GM19468 (cell line): Measurements from ENCODE around the gene C6orf52.

Experiments used
- ATAC-seq: cut with Tn5 transposase; IDR thresholded peaks from one replicate; pipeline ENCODE4 v1.9.1; 2021; ENCODE audit warnings: mild to moderate bottlenecking, moderate library complexity, moderate number of reproducible peaks; ENCODE audit not compliant: unreplicated experiment; ENCODE audit errors: extremely low read depth

C6orf52 gene

DNA sequence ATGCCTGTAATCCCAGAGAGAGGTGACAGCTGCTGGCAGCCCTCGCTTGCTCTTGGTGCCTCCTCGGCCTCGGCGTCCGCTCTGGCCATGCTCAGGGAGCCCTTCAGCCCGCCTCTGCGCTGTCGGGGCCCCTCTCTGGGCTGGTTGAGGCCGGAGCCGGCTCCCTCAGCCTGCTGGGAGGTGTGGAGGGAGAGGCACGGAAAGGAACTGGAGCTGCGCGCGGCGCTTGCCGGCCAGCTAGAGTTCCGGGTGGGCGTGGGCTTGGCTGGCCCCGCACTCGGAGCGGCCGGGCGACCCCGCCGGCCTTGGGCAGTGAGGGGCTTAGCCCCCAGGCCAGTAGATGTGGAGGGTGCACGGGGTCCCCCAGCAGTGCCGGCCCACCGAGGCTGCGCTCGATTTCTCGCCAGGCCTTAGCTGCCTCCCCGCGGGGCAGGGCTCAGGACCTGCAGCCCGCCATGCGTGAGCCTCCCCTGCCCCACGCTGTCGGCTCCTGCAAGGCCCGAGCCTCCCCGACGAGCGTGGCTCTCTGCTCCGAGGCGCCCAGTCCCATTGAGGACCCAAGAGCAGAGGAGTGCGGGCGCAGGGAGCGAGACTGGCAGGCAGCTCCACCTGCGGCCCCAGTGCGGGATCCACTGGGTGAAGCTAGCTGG is 34.6 kb downstream of the C6orf52 start:
- ATAC-seq, result no peak

DNA sequence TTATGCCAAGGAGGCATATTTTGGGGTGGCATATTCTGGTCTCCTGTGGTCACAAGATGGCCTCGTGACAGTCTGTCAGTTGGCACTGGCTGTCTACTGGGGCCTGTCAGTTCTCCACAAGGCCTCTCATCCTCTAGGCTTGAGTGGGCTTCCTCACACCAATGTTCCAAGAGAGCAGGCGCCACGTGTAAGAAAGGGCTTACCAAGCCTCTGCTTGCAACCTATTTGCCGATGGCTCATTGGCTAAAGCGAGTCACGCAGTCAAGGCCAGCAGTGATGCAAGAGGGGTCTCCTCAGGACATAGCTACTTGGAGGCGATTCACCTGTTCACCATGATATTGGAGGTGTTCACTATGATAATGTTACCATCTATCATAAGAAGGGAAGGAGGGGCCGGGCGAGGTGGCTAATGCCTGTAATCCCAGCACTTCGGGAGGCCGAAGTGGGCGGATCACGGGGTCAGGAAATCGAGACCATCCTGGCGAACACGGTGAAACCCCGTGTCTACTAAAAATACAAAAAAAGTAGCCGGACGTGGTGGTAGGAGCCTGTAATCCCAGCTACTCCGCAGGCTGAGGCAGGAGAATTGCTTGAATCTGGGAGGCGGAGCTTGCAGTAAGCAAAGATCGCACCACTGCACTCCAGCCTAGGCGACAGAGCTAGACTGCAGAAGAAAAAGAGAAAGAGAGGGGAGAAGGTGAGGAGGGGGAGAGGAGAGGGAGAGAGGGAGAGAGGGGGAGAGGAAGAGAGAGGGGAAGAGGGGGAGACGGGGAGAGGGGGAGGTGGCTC is 35.3 kb downstream of the C6orf52 start:
- ATAC-seq, result no peak

DNA sequence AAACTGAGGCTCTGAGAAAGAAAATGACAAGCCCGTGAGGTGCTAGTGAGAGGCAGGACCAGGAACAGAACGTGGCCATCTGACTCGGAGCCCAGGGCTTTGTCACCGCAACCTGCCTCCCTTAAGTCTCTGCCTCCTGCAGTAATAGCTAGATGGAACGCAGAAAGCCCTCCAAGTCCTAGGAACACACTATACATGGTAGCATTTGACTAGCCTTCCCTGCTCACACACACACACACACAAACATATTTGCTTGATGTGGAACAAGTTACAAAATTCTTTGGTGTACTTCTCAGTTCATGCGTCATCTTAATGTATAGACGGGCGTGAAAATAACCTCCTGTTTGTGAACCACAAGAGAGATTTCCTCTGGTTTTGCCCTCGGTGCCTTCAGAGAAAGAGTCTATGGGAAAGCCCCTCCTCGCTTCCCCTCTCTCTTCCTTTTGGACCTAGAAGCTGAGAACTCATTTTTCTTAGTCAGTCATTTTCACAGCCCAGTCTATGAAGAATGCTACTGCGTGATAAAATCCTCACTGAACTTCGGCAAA is 38.8 kb downstream of the C6orf52 start:
- no peak for ATAC-seq

DNA sequence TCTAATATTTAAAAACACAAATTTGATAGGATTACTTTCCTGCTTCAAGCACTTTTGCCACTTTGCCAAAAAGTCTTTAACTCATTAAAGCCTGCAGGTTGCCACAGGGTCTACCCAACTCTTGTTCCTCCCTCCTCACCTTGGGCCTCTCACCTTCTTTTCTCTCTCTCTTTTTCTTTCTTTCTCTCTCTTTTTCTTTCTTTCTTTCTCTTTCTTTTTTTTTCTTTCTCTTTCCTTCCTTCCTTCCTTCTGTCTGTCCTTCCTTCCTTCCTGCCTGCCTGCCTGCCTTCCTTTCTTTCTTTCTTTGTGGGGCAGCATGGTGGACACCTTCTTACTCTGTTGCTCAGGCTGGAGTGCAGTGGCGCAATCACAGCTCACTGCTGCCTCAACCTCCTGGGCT is 50.2 kb downstream of the C6orf52 start:
- ATAC-seq, result no peak

DNA sequence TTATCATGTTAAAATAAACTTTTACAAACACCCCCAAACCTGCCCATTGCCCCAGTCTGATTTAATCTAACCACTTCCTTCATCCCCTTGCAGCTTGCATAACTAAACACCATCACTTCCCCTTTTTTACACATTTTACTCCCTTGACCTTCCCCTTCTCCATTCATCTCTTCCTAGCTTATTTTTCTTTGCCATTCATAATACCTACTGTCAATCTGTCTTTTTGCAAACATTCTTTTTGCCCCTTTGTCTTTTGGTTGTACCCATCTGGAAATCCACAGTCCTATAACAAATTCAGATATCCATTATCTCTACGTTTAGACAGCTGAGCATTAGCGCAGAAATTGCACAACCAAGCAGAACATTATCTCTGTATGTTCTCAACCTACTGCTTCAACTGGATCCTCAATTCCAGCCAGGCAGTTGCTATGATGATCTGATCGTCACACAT is 51.2 kb downstream of the C6orf52 start:
- no peak for ATAC-seq

DNA sequence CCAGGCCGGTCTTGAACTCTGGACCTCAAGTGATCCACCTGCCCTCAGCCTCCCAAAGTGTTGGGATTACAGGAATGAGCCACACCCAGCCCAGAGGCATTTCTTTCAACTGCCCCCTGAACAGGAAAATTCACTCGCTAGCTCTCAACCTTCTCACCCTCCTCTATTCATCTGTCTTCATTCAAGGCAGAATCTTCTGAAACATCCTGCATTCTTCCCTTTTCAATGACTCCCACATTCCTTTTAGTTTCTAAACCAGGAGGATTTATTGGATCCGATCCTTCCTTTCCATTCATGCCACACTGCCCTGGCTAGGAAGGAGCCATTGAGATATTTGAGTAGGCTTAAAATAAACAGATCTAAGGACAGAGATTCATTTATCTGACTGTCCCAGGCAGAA is 52.9 kb downstream of the C6orf52 start:
- no peak for ATAC-seq

DNA sequence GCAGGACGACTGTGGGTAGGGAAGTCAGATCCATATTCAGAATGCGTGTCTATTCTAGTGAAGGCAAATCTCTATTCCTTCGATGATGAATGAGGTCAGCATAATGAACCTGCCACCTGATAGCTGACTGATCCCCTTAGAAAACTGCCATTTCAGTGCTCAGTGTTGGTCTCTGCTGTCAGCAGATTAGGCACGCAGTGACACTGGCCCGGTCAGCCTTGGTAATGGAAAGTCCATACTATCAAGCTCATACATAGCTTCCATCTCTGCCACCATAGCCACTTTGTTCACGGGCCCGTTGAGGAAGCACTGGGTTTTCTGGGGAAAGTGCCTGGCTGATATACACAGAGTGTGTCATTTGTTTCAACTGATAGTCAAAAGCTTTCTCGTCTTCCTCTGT is 54.0 kb downstream of the C6orf52 start:
- no peak for ATAC-seq

DNA sequence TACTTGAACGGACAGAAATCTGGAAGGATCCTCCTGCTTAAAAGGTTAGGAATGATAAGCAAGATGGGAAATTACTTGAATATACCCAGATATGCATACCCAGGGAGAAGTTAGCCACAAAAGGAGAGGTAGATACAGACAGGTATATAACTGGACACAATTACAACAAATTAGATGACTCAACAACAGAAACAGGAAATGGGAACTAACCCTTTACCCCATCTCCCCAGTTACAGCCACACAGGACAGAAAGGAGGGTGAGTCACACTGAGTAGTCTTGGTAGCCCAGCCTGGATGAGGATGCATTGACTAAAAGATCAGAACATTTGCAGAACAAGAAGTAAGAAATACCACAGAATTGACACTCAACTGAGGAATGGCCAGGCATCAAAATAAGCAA is 61.2 kb downstream of the C6orf52 start:
- peak; percentile 85 for ATAC-seq

DNA sequence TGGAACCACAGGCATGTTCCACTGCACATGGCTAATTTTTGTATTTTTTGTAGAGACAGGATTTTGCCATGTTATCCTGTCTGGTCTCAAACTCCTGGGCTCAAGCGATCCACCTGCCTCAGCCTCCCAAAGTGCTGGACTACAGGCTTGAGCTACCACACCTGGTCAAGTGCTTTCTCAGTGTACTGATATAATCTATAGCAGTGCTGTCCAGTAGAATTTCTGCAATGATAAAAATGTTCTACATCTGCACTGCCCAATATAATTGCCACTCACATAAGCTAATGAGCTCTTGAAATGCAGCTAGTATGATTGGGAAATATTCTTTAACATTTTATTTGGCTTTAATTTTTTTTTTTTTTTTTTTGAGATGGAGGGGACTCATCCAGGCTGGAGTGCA is 64.2 kb downstream of the C6orf52 start:
- no peak for ATAC-seq

DNA sequence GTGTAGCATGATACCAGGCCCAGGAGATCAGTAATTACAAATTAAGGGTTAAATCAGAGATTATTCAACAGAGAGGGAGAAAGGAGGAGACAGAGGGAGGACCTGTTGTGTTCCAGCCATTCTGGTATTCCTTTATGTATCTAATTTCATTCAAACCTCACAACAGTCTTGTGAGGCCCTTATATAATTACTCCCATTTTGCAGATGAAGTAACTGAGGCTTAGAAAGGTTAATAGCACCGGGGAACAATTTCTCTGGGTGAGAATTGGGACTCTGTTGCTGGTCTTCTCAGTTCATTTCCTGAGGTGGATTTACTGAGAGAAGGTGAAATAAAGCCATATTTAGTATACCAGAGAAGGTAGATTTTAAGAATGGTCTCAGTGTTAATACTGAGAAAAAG is 66.6 kb downstream of the C6orf52 start:
- ATAC-seq, result no peak

DNA sequence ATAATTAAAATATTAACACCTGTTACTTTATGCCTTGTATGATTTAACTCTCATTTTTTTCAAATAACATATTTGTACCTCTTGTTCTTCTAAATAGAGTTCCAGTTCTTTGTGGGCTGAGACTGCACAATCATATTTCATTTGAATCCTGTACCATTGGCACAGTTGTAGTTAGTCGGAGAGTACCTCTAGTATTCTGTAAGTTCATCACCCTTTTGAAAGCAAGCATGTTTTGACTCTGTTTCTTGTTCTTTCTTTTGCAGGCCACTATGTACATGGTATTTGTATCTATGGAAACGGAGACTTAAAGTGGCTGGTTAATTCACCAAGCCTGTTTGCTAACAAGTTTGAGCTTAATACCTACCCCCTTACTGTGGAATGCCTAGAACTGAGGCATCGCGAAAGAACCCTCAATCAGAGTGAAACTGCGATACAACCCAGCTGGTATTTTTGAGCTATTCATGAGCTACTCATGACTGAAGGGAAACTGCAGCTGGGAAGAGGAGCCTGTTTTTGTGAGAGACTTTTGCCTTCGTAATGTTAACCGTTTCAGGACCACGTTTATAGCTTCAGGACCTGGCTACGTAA is 68.2 kb downstream of the C6orf52 start:
- no peak for ATAC-seq

DNA sequence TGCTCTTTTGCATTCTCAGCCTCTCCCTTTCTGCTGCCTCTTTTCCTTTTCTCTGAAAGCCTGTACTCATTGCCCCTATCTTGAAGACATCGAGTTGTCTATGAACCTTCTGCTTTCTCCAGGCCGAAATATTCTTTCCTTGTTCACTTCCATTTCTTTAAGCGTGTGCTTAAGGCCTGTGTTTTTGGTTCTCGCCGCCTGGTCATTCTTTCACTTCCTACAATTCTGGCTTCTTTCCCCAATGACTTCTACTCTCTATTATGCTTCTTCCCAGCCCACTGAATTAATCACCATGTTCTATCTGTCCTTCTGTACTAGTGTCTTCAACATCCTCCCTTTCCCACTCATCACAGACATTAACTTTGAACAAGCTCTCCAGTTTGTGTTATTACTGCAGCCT is 69.6 kb downstream of the C6orf52 start:
- ATAC-seq, result no peak

DNA sequence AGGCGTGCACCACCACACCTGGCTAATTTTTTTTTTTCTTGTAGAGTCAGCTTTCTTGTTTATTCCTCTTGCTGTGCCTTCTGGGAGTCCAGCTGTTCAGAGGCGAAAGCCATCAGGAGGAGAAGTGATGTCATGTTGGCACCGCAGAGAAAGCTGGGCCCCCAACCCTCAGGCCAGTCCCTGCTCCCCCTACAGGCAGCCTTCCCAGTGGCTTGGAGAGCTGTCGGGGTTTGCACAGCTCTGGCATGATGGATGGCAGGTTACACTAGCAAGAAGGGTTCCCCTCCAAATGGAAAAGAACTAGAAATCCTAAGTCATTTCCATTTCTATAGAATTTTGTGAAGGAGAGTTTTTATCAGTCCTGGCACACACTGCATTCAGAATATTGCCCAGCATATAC is 72.6 kb downstream of the C6orf52 start:
- ATAC-seq, result no peak
